HEK293 (cell line): ENCODE measurements around the gene NLGN1.

Experiments used
- YY1 ChIP-seq: fragments of 450-650 bp; formaldehyde crosslinking; IDR thresholded peaks from 2 replicates; pipeline ENCODE4 v1.5.1; 2018; ENCODE audit warnings: missing biosample characterization, missing genetic modification characterization
- YY2 ChIP-seq: fragments of 450-650 bp; formaldehyde crosslinking; IDR thresholded peaks from 2 replicates; pipeline ENCODE4 v1.5.1; 2016; ENCODE audit warnings: missing biosample characterization, missing genetic modification characterization
- ZNF223 ChIP-seq: fragments of 450-650 bp; formaldehyde crosslinking; IDR thresholded peaks from 2 replicates; pipeline ENCODE4 v1.5.1; 2016; ENCODE audit warnings: missing biosample characterization, missing genetic modification characterization
- ZNF837 ChIP-seq: fragments of 450-650 bp; formaldehyde crosslinking; IDR thresholded peaks from 2 replicates; pipeline ENCODE4 v1.5.1; 2016; ENCODE audit warnings: missing biosample characterization, missing genetic modification characterization
- TF ChIP-seq, protein P1 (sequence below): fragments of 450-650 bp; formaldehyde crosslinking; IDR thresholded peaks from 2 replicates; pipeline ENCODE4 v1.5.1; 2016; ENCODE audit warnings: missing biosample characterization, missing genetic modification characterization
- TF ChIP-seq, protein P2 (sequence below): fragments of 450-650 bp; formaldehyde crosslinking; IDR thresholded peaks from 2 replicates; pipeline ENCODE4 v1.5.1; 2016; ENCODE audit warnings: missing biosample characterization, missing genetic modification characterization
- TF ChIP-seq, protein P3 (sequence below): fragments of 450-650 bp; formaldehyde crosslinking; optimal IDR thresholded peaks from 2 replicates; pipeline ENCODE3; 2016; ENCODE audit warnings: missing biosample characterization, mild to moderate bottlenecking, missing genetic modification characterization
- TF ChIP-seq, protein P4 (sequence below): fragments of 450-650 bp; formaldehyde crosslinking; IDR thresholded peaks from 2 replicates; pipeline ENCODE4 v1.5.1; 2016; ENCODE audit warnings: missing biosample characterization, missing genetic modification characterization
- TF ChIP-seq, protein P5 (sequence below): fragments of 450-650 bp; formaldehyde crosslinking; IDR thresholded peaks from 2 replicates; pipeline ENCODE4 v1.5.1; 2016; ENCODE audit warnings: missing biosample characterization, missing genetic modification characterization

DNA sequence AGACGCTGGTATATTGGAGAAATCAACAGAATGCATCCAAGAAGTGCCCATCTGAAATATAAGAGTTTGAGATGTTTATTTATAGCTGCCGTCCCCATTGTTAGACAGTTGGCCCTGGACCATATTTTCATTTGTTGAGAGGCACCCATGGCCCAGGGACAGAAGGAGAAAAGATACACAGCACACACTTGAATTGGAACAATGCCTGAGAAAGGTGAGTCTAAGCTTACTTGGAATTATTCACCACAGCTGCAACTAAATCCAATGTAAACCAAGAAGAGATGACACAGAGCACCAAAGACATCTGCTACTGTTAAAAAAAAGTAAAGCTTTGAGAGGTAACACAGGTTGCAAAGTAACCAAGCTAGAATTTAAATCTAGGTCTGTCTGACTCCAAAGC, 936.1 kb downstream of the NLGN1 start:
- TF ChIP-seq, protein P1, sequence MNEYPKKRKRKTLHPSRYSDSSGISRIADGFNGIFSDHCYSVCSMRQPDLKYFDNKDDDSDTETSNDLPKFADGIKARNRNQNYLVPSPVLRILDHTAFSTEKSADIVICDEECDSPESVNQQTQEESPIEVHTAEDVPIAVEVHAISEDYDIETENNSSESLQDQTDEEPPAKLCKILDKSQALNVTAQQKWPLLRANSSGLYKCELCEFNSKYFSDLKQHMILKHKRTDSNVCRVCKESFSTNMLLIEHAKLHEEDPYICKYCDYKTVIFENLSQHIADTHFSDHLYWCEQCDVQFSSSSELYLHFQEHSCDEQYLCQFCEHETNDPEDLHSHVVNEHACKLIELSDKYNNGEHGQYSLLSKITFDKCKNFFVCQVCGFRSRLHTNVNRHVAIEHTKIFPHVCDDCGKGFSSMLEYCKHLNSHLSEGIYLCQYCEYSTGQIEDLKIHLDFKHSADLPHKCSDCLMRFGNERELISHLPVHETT (tag by site-specific recombination) = no peak
- TF ChIP-seq, protein P2, sequence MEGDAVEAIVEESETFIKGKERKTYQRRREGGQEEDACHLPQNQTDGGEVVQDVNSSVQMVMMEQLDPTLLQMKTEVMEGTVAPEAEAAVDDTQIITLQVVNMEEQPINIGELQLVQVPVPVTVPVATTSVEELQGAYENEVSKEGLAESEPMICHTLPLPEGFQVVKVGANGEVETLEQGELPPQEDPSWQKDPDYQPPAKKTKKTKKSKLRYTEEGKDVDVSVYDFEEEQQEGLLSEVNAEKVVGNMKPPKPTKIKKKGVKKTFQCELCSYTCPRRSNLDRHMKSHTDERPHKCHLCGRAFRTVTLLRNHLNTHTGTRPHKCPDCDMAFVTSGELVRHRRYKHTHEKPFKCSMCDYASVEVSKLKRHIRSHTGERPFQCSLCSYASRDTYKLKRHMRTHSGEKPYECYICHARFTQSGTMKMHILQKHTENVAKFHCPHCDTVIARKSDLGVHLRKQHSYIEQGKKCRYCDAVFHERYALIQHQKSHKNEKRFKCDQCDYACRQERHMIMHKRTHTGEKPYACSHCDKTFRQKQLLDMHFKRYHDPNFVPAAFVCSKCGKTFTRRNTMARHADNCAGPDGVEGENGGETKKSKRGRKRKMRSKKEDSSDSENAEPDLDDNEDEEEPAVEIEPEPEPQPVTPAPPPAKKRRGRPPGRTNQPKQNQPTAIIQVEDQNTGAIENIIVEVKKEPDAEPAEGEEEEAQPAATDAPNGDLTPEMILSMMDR (tag by site-specific recombination) = no peak
- TF ChIP-seq, protein P3, sequence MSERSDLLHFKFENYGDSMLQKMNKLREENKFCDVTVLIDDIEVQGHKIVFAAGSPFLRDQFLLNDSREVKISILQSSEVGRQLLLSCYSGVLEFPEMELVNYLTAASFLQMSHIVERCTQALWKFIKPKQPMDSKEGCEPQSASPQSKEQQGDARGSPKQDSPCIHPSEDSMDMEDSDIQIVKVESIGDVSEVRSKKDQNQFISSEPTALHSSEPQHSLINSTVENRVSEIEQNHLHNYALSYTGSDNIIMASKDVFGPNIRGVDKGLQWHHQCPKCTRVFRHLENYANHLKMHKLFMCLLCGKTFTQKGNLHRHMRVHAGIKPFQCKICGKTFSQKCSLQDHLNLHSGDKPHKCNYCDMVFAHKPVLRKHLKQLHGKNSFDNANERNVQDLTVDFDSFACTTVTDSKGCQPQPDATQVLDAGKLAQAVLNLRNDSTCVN = no peak
- TF ChIP-seq ZNF223 (no peak), YY2 (tag by site-specific recombination) (no peak), ZNF837 (tag by site-specific recombination) (no peak), YY1 (tag by site-specific recombination) (no peak)
- TF ChIP-seq, protein P4, sequence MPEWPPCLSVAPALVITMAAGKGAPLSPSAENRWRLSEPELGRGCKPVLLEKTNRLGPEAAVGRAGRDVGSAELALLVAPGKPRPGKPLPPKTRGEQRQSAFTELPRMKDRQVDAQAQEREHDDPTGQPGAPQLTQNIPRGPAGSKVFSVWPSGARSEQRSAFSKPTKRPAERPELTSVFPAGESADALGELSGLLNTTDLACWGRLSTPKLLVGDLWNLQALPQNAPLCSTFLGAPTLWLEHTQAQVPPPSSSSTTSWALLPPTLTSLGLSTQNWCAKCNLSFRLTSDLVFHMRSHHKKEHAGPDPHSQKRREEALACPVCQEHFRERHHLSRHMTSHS (tag by site-specific recombination) = no peak
- TF ChIP-seq, protein P5, sequence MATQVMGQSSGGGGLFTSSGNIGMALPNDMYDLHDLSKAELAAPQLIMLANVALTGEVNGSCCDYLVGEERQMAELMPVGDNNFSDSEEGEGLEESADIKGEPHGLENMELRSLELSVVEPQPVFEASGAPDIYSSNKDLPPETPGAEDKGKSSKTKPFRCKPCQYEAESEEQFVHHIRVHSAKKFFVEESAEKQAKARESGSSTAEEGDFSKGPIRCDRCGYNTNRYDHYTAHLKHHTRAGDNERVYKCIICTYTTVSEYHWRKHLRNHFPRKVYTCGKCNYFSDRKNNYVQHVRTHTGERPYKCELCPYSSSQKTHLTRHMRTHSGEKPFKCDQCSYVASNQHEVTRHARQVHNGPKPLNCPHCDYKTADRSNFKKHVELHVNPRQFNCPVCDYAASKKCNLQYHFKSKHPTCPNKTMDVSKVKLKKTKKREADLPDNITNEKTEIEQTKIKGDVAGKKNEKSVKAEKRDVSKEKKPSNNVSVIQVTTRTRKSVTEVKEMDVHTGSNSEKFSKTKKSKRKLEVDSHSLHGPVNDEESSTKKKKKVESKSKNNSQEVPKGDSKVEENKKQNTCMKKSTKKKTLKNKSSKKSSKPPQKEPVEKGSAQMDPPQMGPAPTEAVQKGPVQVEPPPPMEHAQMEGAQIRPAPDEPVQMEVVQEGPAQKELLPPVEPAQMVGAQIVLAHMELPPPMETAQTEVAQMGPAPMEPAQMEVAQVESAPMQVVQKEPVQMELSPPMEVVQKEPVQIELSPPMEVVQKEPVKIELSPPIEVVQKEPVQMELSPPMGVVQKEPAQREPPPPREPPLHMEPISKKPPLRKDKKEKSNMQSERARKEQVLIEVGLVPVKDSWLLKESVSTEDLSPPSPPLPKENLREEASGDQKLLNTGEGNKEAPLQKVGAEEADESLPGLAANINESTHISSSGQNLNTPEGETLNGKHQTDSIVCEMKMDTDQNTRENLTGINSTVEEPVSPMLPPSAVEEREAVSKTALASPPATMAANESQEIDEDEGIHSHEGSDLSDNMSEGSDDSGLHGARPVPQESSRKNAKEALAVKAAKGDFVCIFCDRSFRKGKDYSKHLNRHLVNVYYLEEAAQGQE = no peak
